ENCODE results near the gene SNAPC2.

Gene SNAPC2

GRCh38 chr19:7965921-7966665 lies 46.0 kb downstream of the SNAPC2 start:
- no peak for DNase-seq (ENCODE audit: low read depth in 1 of 2, low spot score in 1 of 2)

GRCh38 chr19:7968008-7968795 lies 48.1 kb downstream of the SNAPC2 start:
- no peak for DNase-seq (ENCODE audit: low read depth in 1 of 2, low spot score in 1 of 2)

GRCh38 chr19:7968796-7969554 lies 48.8 kb downstream of the SNAPC2 start:
- DNase-seq (ENCODE audit: low read depth in 1 of 2, low spot score in 1 of 2) = no peak

- no peak for DNase-seq (ENCODE audit: low read depth in 1 of 2, low spot score in 1 of 2)
Measured at GRCh38 chr19:7969555-7969939, 49.4 kb downstream of the SNAPC2 start.

GRCh38 chr19:7970716-7971448 lies 50.7 kb downstream of the SNAPC2 start:
- no peak for DNase-seq (ENCODE audit: low read depth in 1 of 2, low spot score in 1 of 2)

GRCh38 chr19:7971553-7972520 lies 51.7 kb downstream of the SNAPC2 start:
- no peak for DNase-seq (ENCODE audit: low read depth in 1 of 2, low spot score in 1 of 2)

Data from activated T-helper 1 cell treated with anti-CD3 and anti-CD28 coated beads, Interleukin-2, amount 50 U/mL, for 16 hours (primary cell).